ENCODE data around the gene GGCT. TPM values are rescaled to one million over a fixed set of nuclear protein-coding genes. Genes with fewer than 3 reads are reported as not detected.

The GGCT gene
- total and polyA plus RNA-seq, 8 donors, result 2.9 to 56.5 (median 25.7) TPM; not detected in 1

DNA sequence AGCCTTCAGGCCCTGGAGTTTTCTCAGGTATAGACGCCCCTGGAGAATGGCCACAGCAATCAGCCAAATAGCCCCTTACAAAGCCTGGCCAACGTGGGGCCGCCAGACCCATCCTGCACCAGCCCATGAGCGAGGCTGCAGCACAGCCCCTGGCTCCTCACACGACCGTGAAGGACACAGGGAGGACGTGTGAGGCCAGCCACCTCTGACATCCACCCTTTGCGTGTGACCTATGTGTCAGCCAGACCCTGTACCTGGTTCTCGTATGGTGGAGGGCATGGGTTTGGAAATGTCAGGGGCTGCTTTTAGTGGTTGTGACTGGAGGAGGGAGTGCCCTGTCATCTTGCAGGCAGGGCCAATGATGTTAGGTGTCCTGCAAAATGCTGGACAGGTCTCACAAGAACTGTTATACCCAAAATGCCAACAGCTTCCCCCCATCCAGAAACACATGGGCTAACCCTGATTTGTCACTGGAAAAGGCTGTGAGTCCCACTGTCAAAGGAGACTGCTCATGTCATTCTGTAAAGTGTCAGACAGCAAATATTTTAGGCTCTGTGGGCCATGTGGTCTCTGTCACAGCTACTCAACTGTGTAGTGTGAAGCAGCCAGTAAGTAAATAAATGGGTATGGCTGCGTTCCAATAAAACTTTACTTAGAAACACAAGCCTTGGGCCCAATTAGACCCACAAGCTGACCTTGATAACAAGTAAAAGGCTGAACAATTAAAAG lies 56.0 kb downstream of the GGCT start:
- Histone ChIP-seq H3K27me3 (no peaks in the 10 kb centered on the region), H3K4me1 (peaks cover 0 to 33% (median 9%) of the 10 kb centered on the region in 4 donors), H3K36me3 (peaks cover 14 to 84% (median 54%) of the 10 kb centered on the region in 4 donors), H3K27ac (no peak overlapping the region), H3K9me3 (no peaks in the 10 kb centered on the region), H3K4me3 (no peak overlapping the region)
- DNase-seq, result peak in 1 of 2 donors; percentile 4
- intact Hi-C loops (cut with DNase I; ENCODE audit: low total_unique reads), result no loop called here
- 75 to 87% (median 86%) methylated on average over 3 to 10 of the region's 10 CpGs for WGBS, 5 donors
- no peak for TF ChIP-seq POLR2A (IDR thresholded peaks at IDR 0.05)
- TF ChIP-seq POLR2AphosphoS5 (IDR thresholded peaks at IDR 0.05), result peak in 1 of 3 donors; percentile 26

DNA sequence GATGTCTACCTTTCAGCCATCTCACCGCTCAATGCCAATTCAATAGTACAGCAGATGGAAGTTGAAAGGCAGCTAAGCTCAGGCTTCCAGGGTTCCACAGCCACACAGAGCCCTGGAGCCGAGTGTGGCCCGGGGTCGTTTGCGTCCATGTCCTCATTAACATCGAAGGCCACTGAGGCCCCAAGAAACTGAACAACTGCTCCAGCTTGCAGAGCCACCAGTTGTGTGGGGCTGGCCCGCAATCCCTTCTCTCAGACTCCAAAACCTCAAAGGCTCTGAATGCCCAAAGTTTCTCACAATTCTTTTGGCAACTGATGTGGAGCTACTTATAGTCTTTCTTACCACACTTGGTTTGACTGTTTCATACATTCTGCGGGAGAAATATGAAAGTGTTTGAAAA lies 57.2 kb downstream of the GGCT start:
- H3K36me3 ChIP-seq, result peaks cover 12 to 72% (median 42%) of the 10 kb centered on the region in 4 donors
- peak in 1 of 2 donors; percentile 18 for DNase-seq
- no peak overlapping the region for H3K27ac ChIP-seq
- H3K4me1 ChIP-seq, result peaks cover 0 to 33% (median 9%) of the 10 kb centered on the region in 4 donors
- TF ChIP-seq POLR2A (IDR thresholded peaks at IDR 0.05) (no peak), EP300 (IDR thresholded peaks at IDR 0.05) (no peak), POLR2AphosphoS5 (IDR thresholded peaks at IDR 0.05) (no peak)
- TF ChIP-seq, protein P1, sequence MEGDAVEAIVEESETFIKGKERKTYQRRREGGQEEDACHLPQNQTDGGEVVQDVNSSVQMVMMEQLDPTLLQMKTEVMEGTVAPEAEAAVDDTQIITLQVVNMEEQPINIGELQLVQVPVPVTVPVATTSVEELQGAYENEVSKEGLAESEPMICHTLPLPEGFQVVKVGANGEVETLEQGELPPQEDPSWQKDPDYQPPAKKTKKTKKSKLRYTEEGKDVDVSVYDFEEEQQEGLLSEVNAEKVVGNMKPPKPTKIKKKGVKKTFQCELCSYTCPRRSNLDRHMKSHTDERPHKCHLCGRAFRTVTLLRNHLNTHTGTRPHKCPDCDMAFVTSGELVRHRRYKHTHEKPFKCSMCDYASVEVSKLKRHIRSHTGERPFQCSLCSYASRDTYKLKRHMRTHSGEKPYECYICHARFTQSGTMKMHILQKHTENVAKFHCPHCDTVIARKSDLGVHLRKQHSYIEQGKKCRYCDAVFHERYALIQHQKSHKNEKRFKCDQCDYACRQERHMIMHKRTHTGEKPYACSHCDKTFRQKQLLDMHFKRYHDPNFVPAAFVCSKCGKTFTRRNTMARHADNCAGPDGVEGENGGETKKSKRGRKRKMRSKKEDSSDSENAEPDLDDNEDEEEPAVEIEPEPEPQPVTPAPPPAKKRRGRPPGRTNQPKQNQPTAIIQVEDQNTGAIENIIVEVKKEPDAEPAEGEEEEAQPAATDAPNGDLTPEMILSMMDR (IDR thresholded peaks at IDR 0.05), result no peak
- H3K4me3 ChIP-seq, result no peak overlapping the region
- H3K9me3 ChIP-seq, result no peaks in the 10 kb centered on the region
- no peaks in the 10 kb centered on the region for H3K27me3 ChIP-seq
- 93 to 98% (median 96%) methylated on average over 8 of the region's 8 CpGs for WGBS, 5 donors
- intact Hi-C loops (cut with DNase I; ENCODE audit: low total_unique reads), result no loop called here

Other genes with a start within 250 kb of the GGCT start
- 100 to 1,000 TPM in 1 of 5 donors, 10 to 100 TPM in 4; 23.3 to 209 (median 29.0) TPM for gene ZNRF2, start 220.2 kb downstream of the GGCT start, total RNA-seq
- 10 to 100 TPM in 2 of 3 donors, 1 to 10 TPM in 1; 5.4 to 13.9 (median 10.3) TPM for gene ZNRF2, start 220.2 kb downstream of the GGCT start, polyA plus RNA-seq
- gene NOD1, start 26.0 kb downstream of the GGCT start, total RNA-seq, result 10 to 100 TPM in 2 of 5 donors, 1 to 10 TPM in 3; 2.3 to 18.3 (median 7.0) TPM
- gene NOD1, start 26.0 kb downstream of the GGCT start, polyA plus RNA-seq, result 1 to 10 TPM; 4.2 to 6.0 (median 4.7) TPM
- 10 to 100 TPM; 37.5 to 76.8 (median 52.5) TPM for gene GARS1, start 90.0 kb upstream of the GGCT start, total RNA-seq
- gene GARS1, start 90.0 kb upstream of the GGCT start, polyA plus RNA-seq, result 100 to 1,000 TPM in 2 of 3 donors, 10 to 100 TPM in 1; 75.9 to 124 (median 122) TPM
- not detected for gene CRHR2, start 177.6 kb upstream of the GGCT start, total RNA-seq
- gene CRHR2, start 177.6 kb upstream of the GGCT start, polyA plus RNA-seq, result not detected
- gene INMT, start 247.3 kb upstream of the GGCT start, total RNA-seq, result 10 to 100 TPM in 2 of 5 donors, 1 to 10 TPM in 3; 1.8 to 27.2 (median 8.4) TPM
- gene INMT, start 247.3 kb upstream of the GGCT start, polyA plus RNA-seq, result 1 to 10 TPM; 3.2 to 7.2 (median 7.0) TPM

Measured in stomach (tissue), 9 donors.